Inflammatory macrophage (primary cell): ENCODE results near the gene TGFBR3.
A peak's percentile ranks its signal among the peaks of the same experiment; 100 is the strongest.

Experiments
- DNase-seq, 2 donors: peaks; one replicate each; pipeline ENCODE4 v3.0.0-alpha.2; 2020 to 2022

TGFBR3 gene

DNA sequence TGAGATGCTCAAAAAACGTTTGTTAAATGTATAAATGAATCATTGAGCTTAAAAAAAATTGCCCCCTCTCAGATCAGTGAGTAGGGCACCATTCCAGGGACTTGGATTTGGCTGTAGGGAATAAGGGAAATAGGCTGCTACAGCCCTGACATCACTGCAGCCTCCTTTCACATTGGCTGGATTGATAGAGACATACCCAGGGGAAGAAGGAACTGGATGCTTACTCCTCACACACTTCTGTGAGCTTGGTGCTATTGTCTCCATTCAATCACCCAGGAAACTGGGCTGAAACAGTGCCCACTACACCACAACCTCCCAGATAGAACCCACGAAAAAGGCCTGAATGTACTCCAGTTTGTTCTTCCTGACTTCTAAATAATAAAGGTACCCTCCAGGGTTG is 87.2 kb downstream of the TGFBR3 start:
- DNase-seq: no peak

GRCh38 chr1:91798241-91798648 is 87.7 kb downstream of the TGFBR3 start:
- peak in 1 of 2 donors; percentile 6 for DNase-seq

- DNase-seq: no peak
Observed at GRCh38 chr1:91797164-91797563, 88.8 kb downstream of the TGFBR3 start.

- no peak for DNase-seq
Observed at GRCh38 chr1:91796390-91796654, 89.6 kb downstream of the TGFBR3 start.

DNA sequence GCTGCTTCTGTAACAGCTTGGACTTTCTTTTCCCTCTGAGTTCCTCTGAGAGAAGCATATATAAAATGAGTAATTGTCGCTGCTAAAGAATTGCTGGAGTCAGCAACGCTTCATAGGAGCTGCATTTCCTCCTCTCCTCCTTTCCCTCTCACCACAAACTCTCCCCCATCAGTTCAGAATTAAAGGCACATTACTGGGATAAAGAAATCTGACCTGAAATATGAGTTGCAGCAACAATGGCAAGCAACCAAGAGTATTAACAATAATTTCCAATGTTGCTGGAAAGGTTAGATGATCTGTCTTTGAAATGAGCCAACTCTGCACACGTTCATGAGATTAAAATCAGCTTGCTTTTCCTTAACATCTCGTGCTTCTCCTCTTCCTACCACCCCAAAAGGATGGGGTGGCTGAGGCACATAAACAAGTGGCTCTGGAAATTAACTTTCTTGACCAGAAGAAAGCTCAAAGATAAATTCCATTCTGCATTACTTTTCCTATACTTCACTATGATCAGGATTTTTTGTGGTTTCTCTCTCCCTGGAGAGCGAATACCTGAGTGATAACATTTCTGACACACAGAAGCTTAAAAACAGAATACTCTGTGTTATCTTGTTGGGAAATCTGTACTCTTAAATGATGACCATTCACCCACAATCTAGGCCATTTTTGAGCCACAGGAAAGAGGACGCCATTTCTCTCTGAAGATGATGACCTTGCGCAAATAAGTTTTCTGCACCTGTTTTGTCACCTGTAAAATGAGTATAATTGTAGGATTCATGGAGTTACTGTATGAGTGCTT is 90.2 kb downstream of the TGFBR3 start:
- DNase-seq: no peak

DNA sequence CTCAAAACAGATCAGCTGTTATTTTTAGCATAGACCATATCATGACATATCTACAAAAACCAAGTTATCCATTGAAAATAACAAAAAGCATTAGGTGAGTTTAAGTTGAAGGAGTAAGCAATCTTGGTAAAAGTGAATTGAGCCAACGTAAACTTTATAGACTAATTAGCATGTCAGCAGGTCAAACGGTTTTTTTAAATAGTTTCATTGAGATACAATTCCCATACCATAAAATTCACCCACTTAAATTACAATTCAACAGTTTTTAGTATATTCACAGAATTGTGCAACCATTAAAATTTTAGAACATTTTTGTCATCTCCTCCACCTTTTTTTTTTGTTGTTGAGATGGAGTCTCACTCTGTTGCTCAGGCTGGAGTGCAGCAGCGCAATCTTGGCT is 92.1 kb downstream of the TGFBR3 start:
- DNase-seq: no peak

DNA sequence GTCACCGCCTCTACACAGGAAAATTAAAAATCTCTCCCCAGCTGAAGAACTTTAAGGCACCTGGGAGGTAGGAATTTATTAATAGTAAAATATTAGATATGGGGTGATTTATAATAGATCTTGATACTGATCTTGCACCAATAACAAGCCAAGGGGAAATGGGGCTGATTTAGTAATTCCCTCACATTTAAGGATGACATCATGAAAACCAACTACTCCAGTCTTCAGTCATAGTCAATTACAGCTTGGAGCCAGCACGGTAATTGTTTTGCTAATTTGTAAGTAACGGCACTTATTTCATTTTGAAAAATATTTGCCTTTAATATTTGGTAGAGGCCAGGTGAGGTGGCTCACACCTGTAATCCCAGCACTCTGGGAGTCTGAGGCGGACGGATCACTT is 92.8 kb downstream of the TGFBR3 start:
- no peak for DNase-seq

- DNase-seq: no peak
Observed at GRCh38 chr1:91792489-91793071, 93.4 kb downstream of the TGFBR3 start.

DNA sequence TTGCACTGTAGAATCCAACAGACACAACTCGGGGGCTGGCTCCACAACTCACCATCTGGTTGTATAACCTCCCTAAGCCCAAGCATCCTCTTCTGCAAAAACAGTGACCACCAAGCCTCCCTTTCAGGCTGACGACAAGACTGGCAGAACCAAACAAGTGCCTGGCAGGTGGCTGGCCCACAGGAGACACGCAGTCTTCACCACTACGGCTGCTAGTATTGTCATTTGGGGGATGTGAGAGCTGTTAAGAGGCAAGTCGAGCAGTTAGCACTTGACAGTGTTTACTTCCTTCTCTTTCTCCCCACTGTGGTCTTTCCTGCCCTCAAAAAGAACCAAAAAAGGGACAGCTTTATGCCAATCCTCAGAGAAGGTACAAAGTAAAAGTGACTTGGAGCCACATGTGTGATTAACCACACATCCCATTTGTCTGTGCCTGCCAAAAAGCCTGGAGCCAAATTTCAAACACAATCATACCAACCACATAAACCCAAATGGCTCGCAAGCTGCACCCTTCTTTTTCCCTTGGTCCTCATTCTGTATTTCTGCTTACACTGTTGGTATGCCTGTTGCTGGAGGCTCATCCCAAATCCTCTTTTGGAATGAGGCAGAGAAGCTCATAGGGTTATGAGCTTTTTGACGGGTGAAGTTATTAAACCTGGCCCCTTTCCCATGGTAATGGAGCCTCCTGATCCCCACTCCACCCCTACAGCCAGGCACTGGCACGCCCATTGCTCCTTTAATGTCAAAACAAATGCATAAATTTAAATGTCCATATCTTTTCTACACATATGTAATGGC is 94.1 kb downstream of the TGFBR3 start:
- DNase-seq: no peak

- no peak for DNase-seq
Observed at GRCh38 chr1:91791103-91791502, 94.8 kb downstream of the TGFBR3 start.

DNA sequence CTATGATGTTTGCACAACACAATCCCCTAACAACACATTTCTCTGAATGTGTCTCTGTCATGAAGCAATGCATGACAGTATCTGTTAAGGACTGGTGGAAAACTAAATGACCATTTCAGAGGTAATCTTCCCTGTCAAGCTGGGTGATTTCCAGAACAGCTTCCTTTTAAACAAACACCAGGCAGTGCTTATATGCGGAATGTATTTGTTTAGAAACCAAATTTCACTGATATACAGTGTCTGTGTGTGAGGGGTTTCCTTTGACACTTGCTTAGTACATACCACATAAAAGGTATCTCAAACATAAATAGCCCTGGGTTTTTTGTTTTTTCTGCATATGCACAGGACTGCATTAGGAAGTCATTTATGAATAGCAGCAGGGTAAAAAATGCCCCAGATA is 95.6 kb downstream of the TGFBR3 start:
- no peak for DNase-seq

- no peak for DNase-seq
Observed at GRCh38 chr1:91789273-91789997, 96.5 kb downstream of the TGFBR3 start.

GRCh38 chr1:91787919-91788318 is 98.0 kb downstream of the TGFBR3 start:
- DNase-seq: no peak

DNA sequence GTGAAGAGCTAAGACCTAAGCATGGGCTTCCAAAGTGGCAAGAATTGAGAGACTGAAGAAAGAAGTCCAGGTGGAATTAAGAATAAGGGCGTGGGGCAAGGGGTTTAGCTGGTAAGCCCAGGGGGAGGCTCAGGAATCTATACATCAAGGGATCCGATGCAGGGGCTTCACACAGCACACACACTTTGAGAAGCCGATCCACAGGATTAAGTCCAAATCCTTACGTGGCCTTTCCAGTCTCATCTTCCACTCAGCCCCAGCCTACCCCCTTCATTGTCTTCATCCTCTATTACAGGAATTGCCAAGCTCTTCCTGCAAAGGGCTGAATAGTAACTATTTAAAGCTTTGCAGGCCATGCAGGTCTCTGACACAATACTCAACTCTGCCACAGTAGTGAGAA is 101.3 kb downstream of the TGFBR3 start:
- no peak for DNase-seq

- no peak for DNase-seq
Observed at GRCh38 chr1:91784191-91784590, 101.8 kb downstream of the TGFBR3 start.

DNA sequence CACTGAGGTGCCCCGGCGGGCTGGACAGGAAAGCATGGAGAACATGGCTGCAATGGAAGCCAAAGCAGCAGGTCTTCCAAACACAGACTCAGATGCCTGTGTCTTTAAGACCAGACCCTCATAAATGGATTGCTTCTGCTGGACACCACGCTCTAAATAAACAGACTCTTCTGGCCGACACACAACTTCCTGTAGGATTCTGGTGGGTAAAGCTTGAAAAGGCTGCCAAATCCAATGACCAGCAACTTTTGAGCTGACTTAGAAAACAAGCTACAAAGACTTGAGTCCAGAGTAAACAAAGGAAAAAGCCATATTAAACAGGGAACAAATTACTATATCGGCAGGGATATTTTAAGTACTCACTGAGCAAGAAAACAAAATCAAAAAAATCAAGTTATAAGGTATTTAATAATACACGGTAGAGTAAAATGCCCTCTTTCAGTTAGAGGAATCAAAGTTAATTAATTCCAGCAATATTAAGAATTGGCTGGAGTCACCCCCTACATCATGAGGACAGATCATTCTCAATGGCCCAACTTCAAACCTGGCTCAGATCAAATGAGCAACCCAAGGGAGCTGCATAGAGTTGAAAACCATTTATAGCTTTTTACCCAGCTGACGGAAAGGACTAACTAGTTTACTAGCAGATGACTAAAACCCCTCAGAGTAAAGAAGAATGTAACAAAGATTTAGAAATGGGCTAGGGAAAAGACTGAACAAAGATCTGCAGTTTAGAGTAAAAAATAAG is 102.4 kb downstream of the TGFBR3 start:
- DNase-seq: no peak

- no peak for DNase-seq
Observed at GRCh38 chr1:91781901-91782622, 103.9 kb downstream of the TGFBR3 start.

GRCh38 chr1:91781371-91781825 is 104.6 kb downstream of the TGFBR3 start:
- DNase-seq: no peak

GRCh38 chr1:91779548-91780021 is 106.4 kb downstream of the TGFBR3 start:
- DNase-seq: no peak

DNA sequence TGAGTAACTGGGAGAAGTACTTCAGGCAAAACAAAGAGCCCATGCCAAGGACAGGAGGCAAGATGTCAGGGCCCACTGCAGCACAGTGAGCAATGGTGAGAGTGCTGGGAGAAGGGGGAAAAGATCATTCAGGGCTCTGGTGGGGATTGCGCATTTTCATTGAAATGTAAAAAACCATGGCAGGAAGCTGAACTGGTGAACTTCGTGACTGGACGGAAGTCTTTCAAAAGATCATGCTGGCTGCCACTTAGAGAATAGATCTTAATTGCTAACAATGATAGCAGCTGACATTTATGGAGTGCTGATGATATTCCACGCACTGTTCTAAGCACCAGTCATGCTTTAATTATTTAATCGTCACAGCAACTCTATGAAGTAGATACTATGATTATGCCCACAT is 107.0 kb downstream of the TGFBR3 start:
- DNase-seq: no peak

- no peak for DNase-seq
Observed at GRCh38 chr1:91777630-91778300, 108.2 kb downstream of the TGFBR3 start.
